AG09319 (cell line): Measurements from ENCODE around the gene AGAP1.

ENCODE experiments used
- DNase-seq: peaks from one replicate; pipeline ENCODE4 v3.0.0-alpha.2; 2010; ENCODE audit warnings: low read depth; ENCODE audit errors: extremely low read depth
- CTCF ChIP-seq: IDR thresholded peaks from 2 replicates; pipeline ENCODE4 v1.5.1; 2011; ENCODE audit warnings: low read depth, mild to moderate bottlenecking, inconsistent platforms, low read length, moderate library complexity

Gene AGAP1

DNA sequence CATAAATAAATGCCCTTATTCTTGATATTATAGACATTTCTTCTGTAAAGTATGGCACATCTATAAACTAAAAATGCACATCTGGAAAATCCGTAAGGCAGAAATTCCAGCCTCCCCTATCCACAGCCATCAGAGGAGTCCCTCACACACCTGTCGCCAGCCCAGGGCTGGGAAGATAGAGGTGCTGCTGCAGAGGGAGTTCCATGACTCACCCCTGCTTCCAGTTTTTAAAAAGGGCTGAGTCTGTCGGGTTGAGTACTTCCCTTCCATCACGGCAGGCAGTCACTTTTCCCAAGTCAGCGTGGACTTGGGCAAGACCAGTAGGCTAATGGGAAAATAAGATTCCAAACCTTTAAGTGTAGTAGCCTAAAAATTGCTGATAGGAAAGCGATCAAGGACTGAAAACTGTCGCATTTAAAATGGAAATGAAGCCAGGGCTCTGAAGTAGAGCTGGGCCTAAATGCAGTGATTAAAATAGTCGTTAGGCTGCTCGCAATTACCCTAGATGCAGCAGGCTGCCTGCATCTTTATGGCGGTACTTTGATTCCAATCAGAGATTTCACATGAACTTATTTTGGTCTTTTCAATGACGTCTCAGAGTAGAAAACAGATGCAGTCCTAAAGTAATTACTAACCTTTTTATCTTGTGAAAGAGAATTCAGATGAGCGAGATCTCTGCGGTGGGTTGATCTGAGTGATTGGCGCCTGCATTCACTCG, 280.5 kb downstream of the AGAP1 start:
- TF ChIP-seq CTCF, result no peak
- DNase-seq, result no peak

DNA sequence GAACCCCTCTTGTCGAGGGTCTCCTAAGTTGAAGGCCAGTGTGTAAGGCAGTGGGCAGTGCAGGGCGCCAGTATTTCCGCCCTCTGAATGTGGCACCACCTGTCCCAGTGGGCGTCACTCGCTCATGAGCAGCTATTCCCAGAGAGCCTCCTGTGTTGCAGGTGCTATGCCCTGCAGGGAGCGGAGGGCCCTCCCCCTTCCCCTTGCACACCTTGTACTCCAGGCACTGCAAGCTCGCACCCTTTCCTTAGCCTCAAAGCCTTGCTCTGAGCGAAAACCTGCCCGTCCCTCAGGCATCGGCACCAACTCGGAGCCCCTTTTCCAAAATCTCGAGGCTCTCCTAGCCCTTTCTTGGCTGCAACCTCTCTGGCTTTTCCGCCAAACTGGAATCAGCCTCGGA, 282.7 kb downstream of the AGAP1 start:
- no peak for TF ChIP-seq CTCF
- DNase-seq, result no peak

GRCh38 chr2:235779444-235779896, 285.6 kb downstream of the AGAP1 start:
- DNase-seq, result peak; percentile 16
- TF ChIP-seq CTCF, result peak; percentile 95

- no peak for TF ChIP-seq CTCF
- DNase-seq, result no peak
These were observed 286.6 kb downstream of the AGAP1 start for GRCh38 chr2:235780401-235780800.

- DNase-seq, result no peak
- TF ChIP-seq CTCF, result no peak
These were observed 287.9 kb downstream of the AGAP1 start for GRCh38 chr2:235781775-235782174.

DNA sequence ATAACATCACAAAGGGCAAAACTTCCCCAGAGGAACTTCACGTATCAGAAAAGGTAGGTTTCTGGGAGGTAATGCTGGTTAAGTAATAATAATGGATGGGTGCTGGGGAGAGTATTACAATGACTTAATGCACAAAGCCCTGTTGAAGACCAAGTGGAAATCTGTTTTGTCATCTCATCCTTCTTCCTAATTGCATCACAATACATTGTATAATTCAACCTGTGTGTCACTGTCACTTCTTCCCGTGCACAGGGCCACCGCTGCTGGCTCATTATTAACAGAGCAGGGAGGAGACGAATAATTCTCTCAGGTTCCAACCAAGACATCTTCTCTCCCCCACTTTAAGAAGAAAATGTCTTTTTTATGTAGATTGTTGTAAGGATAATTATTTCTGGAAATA, 290.9 kb downstream of the AGAP1 start:
- no peak for DNase-seq
- TF ChIP-seq CTCF, result no peak

- no peak for TF ChIP-seq CTCF
- no peak for DNase-seq
These were observed 295.7 kb downstream of the AGAP1 start for GRCh38 chr2:235789552-235789951.
